NT2/D1 (cell line): ENCODE results near the gene OR3A1.
"Not testable (repeated sequence)": the region's sequence is repeated elsewhere in the genome, so short reads cannot be mapped to it uniquely, and the experiment has no call there.

ENCODE experiments used
- DNase-seq: peaks from one replicate; pipeline ENCODE4 v3.0.0-alpha.2; 2011; ENCODE audit warnings: low read depth, low spot score
- H3K27me3 ChIP-seq: 2 replicates; pipeline ENCODE4 v1.6.0; 2011; ENCODE audit warnings: mild to moderate bottlenecking; ENCODE audit not compliant: insufficient read length, insufficient read depth
- H3K36me3 ChIP-seq: 2 replicates; pipeline ENCODE4 v1.6.1; 2011; ENCODE audit warnings: mild to moderate bottlenecking, low read length, mixed read lengths; ENCODE audit not compliant: insufficient read depth, insufficient read length
- H3K4me1 ChIP-seq: 2 replicates; pipeline ENCODE4 v1.5.1; 2011; ENCODE audit not compliant: insufficient read depth, insufficient read length
- H3K4me3 ChIP-seq: 2 replicates; pipeline ENCODE4 v1.5.1; 2011; ENCODE audit warnings: low read depth; ENCODE audit not compliant: insufficient read length
- H3K9ac ChIP-seq: 2 replicates; pipeline ENCODE4 v1.6.0; 2011; ENCODE audit warnings: low read depth; ENCODE audit not compliant: insufficient read length
- H3K9me3 ChIP-seq: 2 replicates; pipeline ENCODE4 v1.5.1; 2011; ENCODE audit warnings: mild to moderate bottlenecking, low read length; ENCODE audit not compliant: insufficient read depth
- SUZ12 ChIP-seq: IDR thresholded peaks from 2 replicates; pipeline ENCODE4 v1.6.1; 2011; ENCODE audit not compliant: insufficient read length, insufficient read depth; ENCODE audit errors: extremely low read depth
- YY1 ChIP-seq: IDR thresholded peaks from 2 replicates; pipeline ENCODE4 v1.6.1; 2011; ENCODE audit not compliant: insufficient read length, insufficient read depth
- ZNF274 ChIP-seq: IDR thresholded peaks from 2 replicates; pipeline ENCODE4 v1.6.1; 2011; ENCODE audit warnings: mild to moderate bottlenecking, low read depth, low read length

The OR3A1 gene

GRCh38 chr17:3298260-3298659 is at the start of gene OR3A1:
OR3A1 (minus strand) TSS chr17:3298360; CDS start chr17:3292582, 5,778 bp downstream.
- TF ChIP-seq YY1, result no peak
- Histone ChIP-seq H3K4me3 (no peak within 1 kb of the TSS), H3K27me3 (no peaks in the 10 kb centered on the region)

GRCh38 chr17:3342782-3343181 is 44.6 kb upstream of the OR3A1 start:
- H3K36me3 ChIP-seq, H3K9ac ChIP-seq, H3K4me3 ChIP-seq, DNase-seq, H3K27me3 ChIP-seq, H3K4me1 ChIP-seq: not testable (repeated sequence)
- peaks cover 26% of the 10 kb centered on the region for H3K9me3 ChIP-seq

More at GRCh38 chr17:3298260-3298659, at the start of gene OR3A1:
- Histone ChIP-seq H3K9ac (no peak within 1 kb of the TSS), H3K9me3 (no peaks in the 10 kb centered on the region), H3K36me3 (no peaks in the 10 kb centered on the region), H3K4me1 (no peaks in the 10 kb centered on the region)
- no peak for DNase-seq

GRCh38 chr17:3335876-3336275 is 37.7 kb upstream of the OR3A1 start:
- Histone ChIP-seq H3K27me3 (no peaks in the 10 kb centered on the region), H3K9ac (no peak overlapping the region), H3K9me3 (peaks cover 7% of the 10 kb centered on the region; the same call in 1 of the 2 replicates), H3K4me3 (no peak overlapping the region), H3K4me1 (no peaks in the 10 kb centered on the region), H3K36me3 (no peaks in the 10 kb centered on the region)
- no peak for TF ChIP-seq SUZ12
- no peak for DNase-seq

GRCh38 chr17:3318336-3318735 is 20.2 kb upstream of the OR3A1 start:
- Histone ChIP-seq H3K36me3 (no peaks in the 10 kb centered on the region), H3K4me1 (peaks cover 3% of the 10 kb centered on the region), H3K27me3 (no peaks in the 10 kb centered on the region), H3K4me3 (no peak overlapping the region), H3K9ac (no peak overlapping the region), H3K9me3 (no peaks in the 10 kb centered on the region)
- TF ChIP-seq YY1, result no peak
- no peak for TF ChIP-seq ZNF274
- TF ChIP-seq SUZ12, result no peak
- peak; percentile 22 for DNase-seq

- H3K4me1 ChIP-seq, result peaks cover 3% of the 10 kb centered on the region
- H3K9me3 ChIP-seq, result no peaks in the 10 kb centered on the region
- no peak overlapping the region for H3K9ac ChIP-seq
- DNase-seq, result no peak
- H3K27me3 ChIP-seq, result no peaks in the 10 kb centered on the region
- no peak overlapping the region for H3K4me3 ChIP-seq
- no peaks in the 10 kb centered on the region for H3K36me3 ChIP-seq
- TF ChIP-seq ZNF274 (no peak), SUZ12 (no peak), YY1 (no peak)
Observed at GRCh38 chr17:3316836-3317235, 18.7 kb upstream of the OR3A1 start.

GRCh38 chr17:3308603-3309002 is 10.4 kb upstream of the OR3A1 start:
- no peak for DNase-seq
- Histone ChIP-seq H3K9ac (no peak overlapping the region), H3K4me3 (no peak overlapping the region), H3K36me3 (no peaks in the 10 kb centered on the region), H3K4me1 (no peaks in the 10 kb centered on the region), H3K27me3 (no peaks in the 10 kb centered on the region), H3K9me3 (no peaks in the 10 kb centered on the region)
- TF ChIP-seq ZNF274 (no peak), YY1 (no peak), SUZ12 (no peak)

- no peak for TF ChIP-seq YY1
- no peak for TF ChIP-seq SUZ12
- TF ChIP-seq ZNF274, result no peak
- DNase-seq, result no peak
- Histone ChIP-seq H3K9ac (no peak overlapping the region), H3K27me3 (no peaks in the 10 kb centered on the region), H3K4me1 (no peaks in the 10 kb centered on the region), H3K4me3 (no peak overlapping the region), H3K36me3 (no peaks in the 10 kb centered on the region), H3K9me3 (no peaks in the 10 kb centered on the region)
Observed at GRCh38 chr17:3295632-3296031, 2.5 kb downstream of the OR3A1 start.

GRCh38 chr17:3293548-3293947 is 4.6 kb downstream of the OR3A1 start:
- H3K4me3 ChIP-seq, H3K27me3 ChIP-seq, DNase-seq, H3K36me3 ChIP-seq, H3K9me3 ChIP-seq, H3K4me1 ChIP-seq, H3K9ac ChIP-seq: not testable (repeated sequence)
